Liver (tissue), 3 donors: ENCODE results near the gene AAK1.

Experiments used
- CTCF ChIP-seq: fragments of 150-350 bp; IDR thresholded peaks from 2 replicates; pipeline ENCODE4 v1.5.1; 2017; ENCODE audit warnings: improper control_type of control experiment, low read depth, low read length; ENCODE audit not compliant: missing input control
- HNF4G ChIP-seq: IDR thresholded peaks from 2 replicates; pipeline ENCODE4 v1.6.1; 2016; ENCODE audit warnings: antibody characterized with exemption
- MAX ChIP-seq: IDR thresholded peaks from 2 replicates; pipeline ENCODE4 v1.6.1; 2016; ENCODE audit warnings: antibody characterized with exemption
- YY1 ChIP-seq: IDR thresholded peaks from 2 replicates; pipeline ENCODE4 v1.6.1; 2016; ENCODE audit warnings: antibody characterized with exemption, mild to moderate bottlenecking
- donor health status: healthy.
- donor health status: healthy.

- TF ChIP-seq YY1 (no peak), CTCF (no peak), MAX (no peak), HNF4G (no peak)
Observed at GRCh38 chr2:69689969-69690368, 46.4 kb upstream of the AAK1 start.
